SU-DHL-6 (cell line): ENCODE results near the gene COL7A1.

Experiments
- EZH2phosphoT487 ChIP-seq: fragments of 200-600 bp; sonication (generic), shearing (Covaris generic); conservative IDR thresholded peaks from 2 replicates; pipeline ENCODE4 v1.6.1; 2018; ENCODE audit warnings: mild to moderate bottlenecking, antibody characterized with exemption, low read length, moderate library complexity, mixed read lengths
- TF ChIP-seq, protein P1 (sequence below): fragments of 200-600 bp; sonication (generic); IDR thresholded peaks from one replicate; pipeline ENCODE4 v1.5.1; 2017; ENCODE audit warnings: antibody characterized with exemption, mild to moderate bottlenecking, low read length, moderate library complexity; ENCODE audit not compliant: insufficient read depth, poor library complexity, severe bottlenecking

DNA sequence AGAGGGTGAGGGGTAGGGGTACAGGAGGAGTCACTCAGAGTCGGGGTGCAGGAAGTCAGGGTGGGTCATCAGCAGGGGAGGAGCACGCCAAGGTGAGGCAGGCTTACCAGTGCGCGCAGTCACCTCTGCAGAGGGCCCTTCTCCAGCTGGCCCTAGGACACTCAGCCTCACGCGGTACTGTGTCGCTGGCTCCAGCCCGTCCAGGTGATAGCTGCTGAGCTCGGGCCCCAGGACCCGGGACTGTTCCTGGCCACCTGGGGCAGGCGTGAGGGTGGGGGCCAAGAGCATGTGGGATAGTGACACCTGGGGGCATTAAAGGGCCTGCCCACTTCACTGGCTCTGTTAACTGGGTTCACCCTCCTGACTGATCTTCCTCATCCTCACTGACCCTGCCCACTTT lies 7.4 kb downstream of the COL7A1 start:
- TF ChIP-seq, protein P1, sequence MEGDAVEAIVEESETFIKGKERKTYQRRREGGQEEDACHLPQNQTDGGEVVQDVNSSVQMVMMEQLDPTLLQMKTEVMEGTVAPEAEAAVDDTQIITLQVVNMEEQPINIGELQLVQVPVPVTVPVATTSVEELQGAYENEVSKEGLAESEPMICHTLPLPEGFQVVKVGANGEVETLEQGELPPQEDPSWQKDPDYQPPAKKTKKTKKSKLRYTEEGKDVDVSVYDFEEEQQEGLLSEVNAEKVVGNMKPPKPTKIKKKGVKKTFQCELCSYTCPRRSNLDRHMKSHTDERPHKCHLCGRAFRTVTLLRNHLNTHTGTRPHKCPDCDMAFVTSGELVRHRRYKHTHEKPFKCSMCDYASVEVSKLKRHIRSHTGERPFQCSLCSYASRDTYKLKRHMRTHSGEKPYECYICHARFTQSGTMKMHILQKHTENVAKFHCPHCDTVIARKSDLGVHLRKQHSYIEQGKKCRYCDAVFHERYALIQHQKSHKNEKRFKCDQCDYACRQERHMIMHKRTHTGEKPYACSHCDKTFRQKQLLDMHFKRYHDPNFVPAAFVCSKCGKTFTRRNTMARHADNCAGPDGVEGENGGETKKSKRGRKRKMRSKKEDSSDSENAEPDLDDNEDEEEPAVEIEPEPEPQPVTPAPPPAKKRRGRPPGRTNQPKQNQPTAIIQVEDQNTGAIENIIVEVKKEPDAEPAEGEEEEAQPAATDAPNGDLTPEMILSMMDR: no peak
- TF ChIP-seq EZH2phosphoT487: no peak
